Loucy (cell line): ENCODE results near the gene GRID1.

Experiments used
- H2AFZ ChIP-seq: fragments of 200-600 bp; sonication (generic); 2 replicates; pipeline ENCODE4 v1.6.0; 2016; ENCODE audit warnings: antibody characterized with exemption, mild to moderate bottlenecking, low read length, moderate library complexity
- H3F3A ChIP-seq: fragments of 200-600 bp; 2 replicates; pipeline ENCODE4 v1.6.0; 2016; ENCODE audit warnings: antibody characterized with exemption, low read depth, mild to moderate bottlenecking
- H3K27me3 ChIP-seq: fragments of 200-600 bp; sonication (generic); 2 replicates; pipeline ENCODE4 v1.6.1; 2014; ENCODE audit warnings: low read length, mild to moderate bottlenecking; ENCODE audit not compliant: insufficient read depth, poor library complexity, severe bottlenecking
- H3K36me3 ChIP-seq: fragments of 200-600 bp; sonication (generic); 2 replicates; pipeline ENCODE4 v1.6.1; 2016; ENCODE audit warnings: low read length; ENCODE audit not compliant: insufficient read depth
- H3K4me1 ChIP-seq: fragments of 200-600 bp; sonication (generic); 2 replicates; pipeline ENCODE4 v1.5.1; 2014; ENCODE audit warnings: low read length, mild to moderate bottlenecking; ENCODE audit not compliant: insufficient read depth, poor library complexity, severe bottlenecking
- H3K4me2 ChIP-seq: fragments of 200-600 bp; sonication (generic); 2 replicates; pipeline ENCODE4 v1.6.0; 2014; ENCODE audit warnings: antibody characterized with exemption, low read length, low read depth, mild to moderate bottlenecking; ENCODE audit not compliant: poor library complexity, severe bottlenecking
- H3K4me3 ChIP-seq: fragments of 200-600 bp; sonication (generic); 2 replicates; pipeline ENCODE4 v1.5.1; 2014; ENCODE audit warnings: low read length, mild to moderate bottlenecking, mixed read lengths; ENCODE audit not compliant: poor library complexity, severe bottlenecking
- H3K79me2 ChIP-seq: fragments of 200-600 bp; sonication (generic); 2 replicates; pipeline ENCODE4 v1.6.1; 2014; ENCODE audit warnings: low read length; ENCODE audit not compliant: insufficient read depth
- H3K9ac ChIP-seq: fragments of 200-600 bp; sonication (generic); 2 replicates; pipeline ENCODE4 v1.6.0; 2014; ENCODE audit warnings: mild to moderate bottlenecking, low read depth, low read length, moderate library complexity; ENCODE audit not compliant: poor library complexity, severe bottlenecking
- H3K9me2 ChIP-seq: fragments of 200-600 bp; sonication (generic); replicated peaks from 2 replicates; pipeline ENCODE4 v1.6.1; 2016; ENCODE audit warnings: low read depth, low read length, mixed read lengths
- H3K9me3 ChIP-seq: fragments of 200-600 bp; sonication (generic); 2 replicates; pipeline ENCODE4 v1.6.1; 2014; ENCODE audit warnings: mild to moderate bottlenecking, antibody characterized with exemption, low read length, low read depth; ENCODE audit not compliant: insufficient read depth
- H4K20me1 ChIP-seq: fragments of 200-600 bp; sonication (generic); 2 replicates; pipeline ENCODE4 v1.6.0; 2014; ENCODE audit warnings: antibody characterized with exemption, low read length, mild to moderate bottlenecking; ENCODE audit not compliant: insufficient read depth, poor library complexity, severe bottlenecking
- EZH2phosphoT487 ChIP-seq: fragments of 200-600 bp; IDR thresholded peaks from 2 replicates; pipeline ENCODE4 v1.6.1; 2018; ENCODE audit warnings: antibody characterized with exemption, mild to moderate bottlenecking, moderate library complexity, borderline replicate concordance
- TF ChIP-seq, protein P1 (sequence below): fragments of 200-600 bp; sonication (generic); conservative IDR thresholded peaks from 2 replicates; pipeline ENCODE4 v1.5.1; 2014; ENCODE audit warnings: mild to moderate bottlenecking, antibody characterized with exemption, low read length

Gene GRID1

DNA sequence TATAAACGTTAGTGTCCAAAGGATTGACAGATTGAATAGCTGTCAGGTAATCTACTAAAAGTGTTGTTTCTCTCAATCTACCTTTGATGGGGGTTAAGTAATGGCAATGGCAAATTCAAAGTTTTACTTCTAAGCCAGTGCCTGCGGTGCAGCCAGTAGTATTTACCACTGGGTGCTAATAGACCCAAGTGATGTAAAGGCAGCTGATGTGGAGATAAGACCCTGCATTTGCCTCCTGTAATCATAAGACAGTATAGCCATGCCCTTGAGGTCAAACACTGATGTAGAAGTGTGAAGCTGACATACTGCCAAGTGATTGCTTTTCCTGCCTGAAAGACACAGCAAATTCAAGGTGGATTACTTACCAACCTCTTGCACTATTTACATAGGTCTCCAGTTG lies 572.0 kb downstream of the GRID1 start:
- Histone ChIP-seq H3K4me1 (no peaks in the 10 kb centered on the region), H3K27me3 (no peaks in the 10 kb centered on the region), H3K9me2 (no peaks in the 10 kb centered on the region), H3K79me2 (no peaks in the 10 kb centered on the region), H3K4me2 (no peak overlapping the region), H3K9ac (no peak overlapping the region), H3K9me3 (no peaks in the 10 kb centered on the region), H2AFZ (no peak overlapping the region), H3F3A (no peaks in the 10 kb centered on the region), H3K4me3 (no peak overlapping the region), H3K36me3 (no peaks in the 10 kb centered on the region), H4K20me1 (no peaks in the 10 kb centered on the region)
- no peak for TF ChIP-seq EZH2phosphoT487

DNA sequence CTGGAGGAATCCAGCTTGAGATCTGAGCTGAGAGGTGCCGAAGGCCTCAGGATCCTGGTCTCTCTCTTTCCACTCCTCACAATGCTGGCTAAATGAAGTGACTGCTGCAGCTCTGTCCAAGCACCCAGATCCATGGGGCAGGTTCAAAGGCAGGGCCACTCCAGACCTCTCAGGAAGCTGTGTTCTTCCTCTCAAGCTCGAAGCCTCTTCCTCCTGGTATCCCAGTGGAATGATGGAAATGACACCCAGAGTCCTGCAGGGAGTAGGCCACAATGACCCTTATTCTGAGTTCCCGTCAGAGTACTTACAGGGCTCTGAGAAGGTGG lies 574.1 kb downstream of the GRID1 start:
- TF ChIP-seq, protein P1, sequence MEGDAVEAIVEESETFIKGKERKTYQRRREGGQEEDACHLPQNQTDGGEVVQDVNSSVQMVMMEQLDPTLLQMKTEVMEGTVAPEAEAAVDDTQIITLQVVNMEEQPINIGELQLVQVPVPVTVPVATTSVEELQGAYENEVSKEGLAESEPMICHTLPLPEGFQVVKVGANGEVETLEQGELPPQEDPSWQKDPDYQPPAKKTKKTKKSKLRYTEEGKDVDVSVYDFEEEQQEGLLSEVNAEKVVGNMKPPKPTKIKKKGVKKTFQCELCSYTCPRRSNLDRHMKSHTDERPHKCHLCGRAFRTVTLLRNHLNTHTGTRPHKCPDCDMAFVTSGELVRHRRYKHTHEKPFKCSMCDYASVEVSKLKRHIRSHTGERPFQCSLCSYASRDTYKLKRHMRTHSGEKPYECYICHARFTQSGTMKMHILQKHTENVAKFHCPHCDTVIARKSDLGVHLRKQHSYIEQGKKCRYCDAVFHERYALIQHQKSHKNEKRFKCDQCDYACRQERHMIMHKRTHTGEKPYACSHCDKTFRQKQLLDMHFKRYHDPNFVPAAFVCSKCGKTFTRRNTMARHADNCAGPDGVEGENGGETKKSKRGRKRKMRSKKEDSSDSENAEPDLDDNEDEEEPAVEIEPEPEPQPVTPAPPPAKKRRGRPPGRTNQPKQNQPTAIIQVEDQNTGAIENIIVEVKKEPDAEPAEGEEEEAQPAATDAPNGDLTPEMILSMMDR: no peak
- no peak for TF ChIP-seq EZH2phosphoT487
- no peaks in the 10 kb centered on the region for H3K4me1 ChIP-seq
- no peak overlapping the region for H3K4me3 ChIP-seq
- no peaks in the 10 kb centered on the region for H3K79me2 ChIP-seq
- no peak overlapping the region for H3K9ac ChIP-seq
- no peaks in the 10 kb centered on the region for H4K20me1 ChIP-seq
- H3F3A ChIP-seq: no peaks in the 10 kb centered on the region
- no peaks in the 10 kb centered on the region for H3K27me3 ChIP-seq
- H3K9me3 ChIP-seq: no peaks in the 10 kb centered on the region
- H3K4me2 ChIP-seq: no peak overlapping the region
- no peaks in the 10 kb centered on the region for H3K36me3 ChIP-seq
- no peaks in the 10 kb centered on the region for H3K9me2 ChIP-seq
- H2AFZ ChIP-seq: no peak overlapping the region

GRCh38 chr10:85791818-85792532 lies 574.6 kb downstream of the GRID1 start:
- TF ChIP-seq, protein P1: peak; percentile 33; the same call in 1 of the 2 replicates
- TF ChIP-seq EZH2phosphoT487: no peak
- Histone ChIP-seq H3K9me2 (no peaks in the 10 kb centered on the region), H3K4me2 (no peak overlapping the region), H3K36me3 (no peaks in the 10 kb centered on the region), H3K27me3 (no peaks in the 10 kb centered on the region), H4K20me1 (no peaks in the 10 kb centered on the region), H3K79me2 (no peaks in the 10 kb centered on the region), H2AFZ (no peak overlapping the region), H3K9me3 (no peaks in the 10 kb centered on the region), H3K4me1 (no peaks in the 10 kb centered on the region), H3K9ac (no peak overlapping the region), H3F3A (no peaks in the 10 kb centered on the region), H3K4me3 (no peak overlapping the region)
